ENCODE measurements around the gene SARS1. TPM values are rescaled to one million over a fixed set of nuclear protein-coding genes. Genes with fewer than 3 reads are reported as not detected.

The SARS1 gene
- total and polyA plus RNA-seq, 2 of the 13 experiments (the other 11 are each of a cell fraction or from before 2014, with no cell fraction given): 103 to 134 TPM

- ATAC-seq: peak; percentile 83
- no peaks in the 10 kb centered on the region for H3K27me3 ChIP-seq (ENCODE audit: control insufficient read depth in 1 of 2, insufficient read depth in 2 of 2, low read length in 2 of 2)
- ChIA-PET POLR2A (interaction anchor here (1.2 to 1.4 kb wide), 3 partner anchors 16 to 17 kb away, joined by 3 to 6 read pairs (median 4); partner anchors contain the start of gene SARS1), CTCF (ENCODE audit: low intra/inter-chr PET ratio, low total read pairs) (no interaction called here)
- H2AFZ ChIP-seq (ENCODE audit: low read length): no peak overlapping the region
- DNase-seq (ENCODE audit: low spot score): peak; percentile 82
- BruUV-seq (replicated peaks): no TSS peak
- no peak overlapping the region for H3K9ac ChIP-seq (ENCODE audit: insufficient read depth, low read depth, low read length)
- H3K36me3 ChIP-seq (replicated peaks in 1 of 2; ENCODE audit: control insufficient read depth in 1 of 2, insufficient read depth in 2 of 2, low read length in 2 of 2): no peaks in the 10 kb centered on the region
- intact Hi-C loops (cut with micrococcal nuclease; ENCODE audit: unreplicated experiment): no loop called here
- H3K27ac ChIP-seq (ENCODE audit: extremely low read length, insufficient read depth, low read length): no peak overlapping the region
- no peak overlapping the region for H3K4me3 ChIP-seq (replicated peaks in 1 of 3; ENCODE audit: insufficient read depth in 1 of 3, low read depth in 2 of 3, low read length in 3 of 3)
- 0% methylated on average over 10 of the region's 10 CpGs for WGBS (ENCODE audit: low lambda C conversion rate)
- peaks cover 40% of the 10 kb centered on the region for H3K4me1 ChIP-seq (ENCODE audit: insufficient read depth, low read length)
- no peaks in the 10 kb centered on the region for H3K9me3 ChIP-seq (ENCODE audit: low read length)
- in situ Hi-C loops (cut with HindIII; ENCODE audit: extremely low pct_ligation_motif_present, low pct_unique_long_range_greater_than_20kb): no loop called here
- peak; percentile 52 for FAIRE-seq
- peak overlapping the region; percentile 50 for H3K4me2 ChIP-seq (ENCODE audit: low read depth, low read length)
- H4K20me1 ChIP-seq (ENCODE audit: insufficient read depth, low read length): no peaks in the 10 kb centered on the region
- no peaks in the 10 kb centered on the region for H3K79me2 ChIP-seq (ENCODE audit: insufficient read depth, low read length)
- TF ChIP-seq ZNF619 (CRISPR knock-in tag; IDR thresholded peaks at IDR 0.05) (no peak), HDAC1 (CRISPR knock-in tag; IDR thresholded peaks at IDR 0.05) (peak; percentile 47), ZSCAN21 (CRISPR knock-in tag; IDR thresholded peaks at IDR 0.05; ENCODE audit: borderline replicate concordance) (no peak), ZNF720 (CRISPR knock-in tag; IDR thresholded peaks at IDR 0.05) (no peak), XRCC5 (optimal IDR thresholded peaks at IDR 0.05; ENCODE audit: low read length) (peak; percentile 60), NR2C2 (CRISPR knock-in tag; IDR thresholded peaks at IDR 0.05; ENCODE audit: borderline replicate concordance) (0 out of 2 replicates have a peak, but pooled peaks have one; percentile 16), GZF1 (CRISPR knock-in tag; IDR thresholded peaks at IDR 0.05) (no peak), NR2F6 (IDR thresholded peaks at IDR 0.05) (peak; percentile 47; the same call in 1 of the 2 replicates), NR2F6 (CRISPR knock-in tag; IDR thresholded peaks at IDR 0.05) (peak; percentile 57), ZNF432 (CRISPR knock-in tag; IDR thresholded peaks at IDR 0.05; ENCODE audit: borderline replicate concordance) (no peak), HOMEZ (CRISPR knock-in tag; IDR thresholded peaks at IDR 0.05; ENCODE audit: low read depth) (peak; percentile 66; the same call in 1 of the 2 replicates), ATF4 (CRISPR knock-in tag; IDR thresholded peaks at IDR 0.05) (0 out of 4 replicates have a peak, but pooled peaks of 1 of the 2 experiments have one; percentile 47), ATF3 (CRISPR knock-in tag; IDR thresholded peaks at IDR 0.05) (peak; percentile 61), ETV5 (CRISPR knock-in tag; IDR thresholded peaks at IDR 0.05; ENCODE audit: borderline replicate concordance) (peak; percentile 22; the same call in 1 of the 2 replicates), GATAD2A (CRISPR knock-in tag; IDR thresholded peaks at IDR 0.05) (0 out of 2 replicates have a peak, but pooled peaks have one; percentile 21), SKI (IDR thresholded peaks at IDR 0.05; ENCODE audit: partially characterized antibody) (peak; percentile 49), ARID3A (IDR thresholded peaks at IDR 0.05; ENCODE audit: low read depth, low read length) (0 out of 2 replicates have a peak, but pooled peaks have one; percentile 26), SAP130 (CRISPR knock-in tag; IDR thresholded peaks at IDR 0.05; ENCODE audit: low read depth) (peak; percentile 54), TEAD3 (CRISPR knock-in tag; optimal IDR thresholded peaks at IDR 0.05; ENCODE audit: borderline replicate concordance) (peak; percentile 49), LCORL (IDR thresholded peaks at IDR 0.05) (peak; percentile 11; the same call in 1 of the 2 replicates), LCORL (CRISPR knock-in tag; IDR thresholded peaks at IDR 0.05) (no peak), HMG20A (CRISPR knock-in tag; IDR thresholded peaks at IDR 0.05; ENCODE audit: borderline replicate concordance) (peak; percentile 31; the same call in 1 of the 2 replicates)
Measured at GRCh38 chr1:109197158-109198042, 16.3 kb upstream of the SARS1 start.

Measured in HepG2 (cell line).